SU-DHL-6 (cell line): ENCODE results near the gene CNTNAP5.

ENCODE experiments used
- H2AFZ ChIP-seq: fragments of 200-600 bp; sonication (generic); 2 replicates; pipeline ENCODE4 v1.6.1; 2014; ENCODE audit warnings: low read depth, mild to moderate bottlenecking, moderate library complexity, mixed read lengths, antibody characterized with exemption, low read length; ENCODE audit not compliant: severe bottlenecking
- H3F3A ChIP-seq: fragments of 200-600 bp; shearing (Covaris generic); 2 replicates; pipeline ENCODE4 v1.6.0; 2016; ENCODE audit warnings: antibody characterized with exemption, mild to moderate bottlenecking; ENCODE audit not compliant: insufficient read depth
- H3K27ac ChIP-seq: fragments of 200-600 bp; sonication (generic); 2 replicates; pipeline ENCODE4 v1.5.1; 2016; ENCODE audit warnings: low read depth, mild to moderate bottlenecking, low read length, moderate library complexity, mixed read lengths
- H3K27me3 ChIP-seq: fragments of 200-600 bp; sonication (generic), shearing (Covaris generic); 2 replicates; pipeline ENCODE4 v1.6.0; 2014; ENCODE audit warnings: mild to moderate bottlenecking, low read length
- H3K36me3 ChIP-seq: fragments of 200-600 bp; sonication (generic); 2 replicates; pipeline ENCODE4 v1.6.1; 2014; ENCODE audit warnings: mild to moderate bottlenecking, low read length, mixed read lengths
- H3K4me2 ChIP-seq: fragments of 300-600, 200-600 bp; shearing (Covaris generic), sonication (generic); 2 replicates; pipeline ENCODE4 v1.6.0; 2014; ENCODE audit warnings: low read length, low read depth, mild to moderate bottlenecking; ENCODE audit not compliant: poor library complexity, severe bottlenecking
- H3K4me3 ChIP-seq: fragments of 200-600 bp; sonication (generic); 2 replicates; pipeline ENCODE4 v1.5.1; 2014; ENCODE audit warnings: antibody characterized with exemption, low read length, mild to moderate bottlenecking, mixed read lengths; ENCODE audit not compliant: insufficient read depth, poor library complexity, severe bottlenecking
- H3K79me2 ChIP-seq: fragments of 200-600 bp; sonication (generic); 2 replicates; pipeline ENCODE4 v1.6.1; 2014; ENCODE audit warnings: mild to moderate bottlenecking, low read length, moderate library complexity; ENCODE audit not compliant: insufficient read depth
- H3K9ac ChIP-seq: fragments of 200-600 bp; sonication (generic); 2 replicates; pipeline ENCODE4 v1.7.0; 2014; ENCODE audit warnings: mild to moderate bottlenecking, low read length
- H3K9me2 ChIP-seq: fragments of 200-600 bp; sonication (generic); replicated peaks from 2 replicates; pipeline ENCODE4 v1.6.1; 2014; ENCODE audit warnings: low read length; ENCODE audit not compliant: insufficient read depth
- H3K9me3 ChIP-seq: fragments of 200-600 bp; sonication (generic); 2 replicates; pipeline ENCODE4 v1.6.1; 2014; ENCODE audit warnings: low read length, mixed read lengths; ENCODE audit not compliant: insufficient read depth
- H4K20me1 ChIP-seq: fragments of 200-600 bp; sonication (generic); 2 replicates; pipeline ENCODE4 v1.6.1; 2014; ENCODE audit warnings: low read depth, mild to moderate bottlenecking, antibody characterized with exemption, low read length, moderate library complexity, mixed read lengths
- CTCF ChIP-seq: fragments of 200-600 bp; sonication (generic); IDR thresholded peaks from one replicate; pipeline ENCODE4 v1.5.1; 2017; ENCODE audit warnings: antibody characterized with exemption, mild to moderate bottlenecking, low read length, moderate library complexity; ENCODE audit not compliant: insufficient read depth, poor library complexity, severe bottlenecking
- EZH2phosphoT487 ChIP-seq: fragments of 200-600 bp; sonication (generic), shearing (Covaris generic); conservative IDR thresholded peaks from 2 replicates; pipeline ENCODE4 v1.6.1; 2018; ENCODE audit warnings: mild to moderate bottlenecking, antibody characterized with exemption, low read length, moderate library complexity, mixed read lengths

Gene CNTNAP5

DNA sequence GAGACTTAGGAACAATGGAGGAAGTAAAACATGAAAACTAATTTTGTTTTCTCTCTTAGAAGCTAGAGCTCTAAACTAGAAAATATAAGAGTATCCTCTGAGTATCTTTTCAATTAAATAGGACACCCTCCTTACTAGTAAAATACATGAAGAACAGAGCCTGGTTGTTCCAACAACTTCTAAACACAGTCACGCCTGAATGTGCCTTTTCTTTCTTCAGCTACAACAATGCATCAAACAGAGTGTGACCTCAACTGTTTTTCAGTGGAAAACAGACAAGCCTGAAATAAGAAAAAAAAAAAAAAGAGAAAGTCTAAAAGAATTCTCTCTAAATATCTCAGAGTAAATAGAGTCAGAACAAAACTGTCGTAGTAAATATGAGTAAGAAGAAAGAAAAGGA lies 928.8 kb downstream of the CNTNAP5 start:
- no peak overlapping the region for H2AFZ ChIP-seq
- H3F3A ChIP-seq: no peaks in the 10 kb centered on the region
- H3K79me2 ChIP-seq: no peaks in the 10 kb centered on the region
- no peaks in the 10 kb centered on the region for H4K20me1 ChIP-seq
- no peak overlapping the region for H3K4me2 ChIP-seq
- H3K27me3 ChIP-seq: no peaks in the 10 kb centered on the region
- H3K36me3 ChIP-seq: no peaks in the 10 kb centered on the region
- H3K9me3 ChIP-seq: no peaks in the 10 kb centered on the region
- no peak overlapping the region for H3K27ac ChIP-seq
- TF ChIP-seq EZH2phosphoT487: no peak
- no peak for TF ChIP-seq CTCF
- H3K9ac ChIP-seq: no peak overlapping the region
- no peaks in the 10 kb centered on the region for H3K9me2 ChIP-seq
- H3K4me3 ChIP-seq: no peak overlapping the region

DNA sequence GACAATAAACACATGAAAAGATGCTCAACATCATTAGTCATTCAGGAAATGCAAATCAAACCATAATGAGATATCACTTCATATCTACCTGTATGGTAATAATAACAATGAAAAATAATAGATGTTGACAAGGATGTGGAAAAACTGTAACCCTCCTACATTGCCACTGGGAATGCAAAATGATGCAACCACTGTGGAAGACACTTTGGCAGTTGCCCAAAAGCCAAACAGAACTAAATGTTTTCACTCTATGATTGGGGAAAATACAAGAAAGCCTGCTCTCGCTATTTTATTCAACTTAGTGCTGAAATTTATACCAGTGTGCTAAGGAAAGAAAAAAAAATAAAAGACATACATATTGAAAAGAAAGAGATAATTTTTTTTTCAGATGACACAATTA lies 934.5 kb downstream of the CNTNAP5 start:
- Histone ChIP-seq H3K4me3 (no peak overlapping the region), H3K9me2 (no peaks in the 10 kb centered on the region), H4K20me1 (no peaks in the 10 kb centered on the region), H3K27me3 (no peaks in the 10 kb centered on the region), H3F3A (no peaks in the 10 kb centered on the region), H3K9me3 (no peaks in the 10 kb centered on the region), H3K4me2 (no peak overlapping the region), H3K9ac (no peak overlapping the region), H3K27ac (no peak overlapping the region), H3K36me3 (no peaks in the 10 kb centered on the region), H3K79me2 (no peaks in the 10 kb centered on the region), H2AFZ (no peak overlapping the region)
- TF ChIP-seq CTCF (no peak), EZH2phosphoT487 (no peak)

DNA sequence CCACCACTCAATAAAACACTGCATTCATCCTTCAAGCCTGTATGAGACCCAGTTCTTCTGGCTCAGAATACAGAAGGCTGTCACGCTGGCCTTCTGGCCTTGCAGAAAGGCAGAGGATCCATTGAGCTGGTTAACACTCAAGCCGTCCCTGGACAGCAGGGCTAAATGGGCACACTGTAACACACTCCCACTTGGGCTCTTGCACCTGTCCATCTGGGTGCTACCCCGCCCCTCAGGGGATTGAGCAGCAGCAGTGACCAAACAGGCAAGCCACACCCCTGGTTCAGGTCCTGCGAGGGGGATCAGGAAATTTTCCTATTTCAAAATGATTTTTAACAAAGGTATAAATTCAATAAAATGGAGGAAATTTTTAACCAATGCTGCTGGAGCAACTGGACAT lies 936.0 kb downstream of the CNTNAP5 start:
- Histone ChIP-seq H3K36me3 (no peaks in the 10 kb centered on the region), H3K27ac (no peak overlapping the region), H3K9me2 (no peaks in the 10 kb centered on the region), H2AFZ (no peak overlapping the region), H3K27me3 (no peaks in the 10 kb centered on the region), H3K4me3 (no peak overlapping the region), H3K9ac (no peak overlapping the region), H3K79me2 (no peaks in the 10 kb centered on the region), H3K9me3 (no peaks in the 10 kb centered on the region), H3K4me2 (no peak overlapping the region), H4K20me1 (no peaks in the 10 kb centered on the region), H3F3A (no peaks in the 10 kb centered on the region)
- no peak for TF ChIP-seq EZH2phosphoT487
- no peak for TF ChIP-seq CTCF
